Right lobe of liver (tissue), 4 donors: ENCODE data around the gene PRRG4.

Experiments used
- POLR2A ChIP-seq: fragments of 450-650 bp; IDR thresholded peaks from one replicate; pipeline ENCODE4 v1.6.1; 2017; ENCODE audit warnings: antibody characterized with exemption, mild to moderate bottlenecking
- TF ChIP-seq, protein P1 (sequence below), 4 donors: fragments of 200-600 bp in 3 of 4; fragments of 450-650 bp in 1 of 4; IDR thresholded peaks; one replicate each; pipeline versions ENCODE4 v1.5.1 to v1.8.0; 2016 to 2022; ENCODE audit warnings: antibody characterized with exemption in 4 of 4, mild to moderate bottlenecking in 2 of 4
- donor health status: DM: no; HTN: no; CAD: no.
- donor health status: DM: no; HTN: no; CAD: no.
- donor health status: DM: no; HTN: yes; CAD: no.

GRCh38 chr11:32786811-32787210 is 42.9 kb upstream of the PRRG4 start:
- TF ChIP-seq, protein P1, sequence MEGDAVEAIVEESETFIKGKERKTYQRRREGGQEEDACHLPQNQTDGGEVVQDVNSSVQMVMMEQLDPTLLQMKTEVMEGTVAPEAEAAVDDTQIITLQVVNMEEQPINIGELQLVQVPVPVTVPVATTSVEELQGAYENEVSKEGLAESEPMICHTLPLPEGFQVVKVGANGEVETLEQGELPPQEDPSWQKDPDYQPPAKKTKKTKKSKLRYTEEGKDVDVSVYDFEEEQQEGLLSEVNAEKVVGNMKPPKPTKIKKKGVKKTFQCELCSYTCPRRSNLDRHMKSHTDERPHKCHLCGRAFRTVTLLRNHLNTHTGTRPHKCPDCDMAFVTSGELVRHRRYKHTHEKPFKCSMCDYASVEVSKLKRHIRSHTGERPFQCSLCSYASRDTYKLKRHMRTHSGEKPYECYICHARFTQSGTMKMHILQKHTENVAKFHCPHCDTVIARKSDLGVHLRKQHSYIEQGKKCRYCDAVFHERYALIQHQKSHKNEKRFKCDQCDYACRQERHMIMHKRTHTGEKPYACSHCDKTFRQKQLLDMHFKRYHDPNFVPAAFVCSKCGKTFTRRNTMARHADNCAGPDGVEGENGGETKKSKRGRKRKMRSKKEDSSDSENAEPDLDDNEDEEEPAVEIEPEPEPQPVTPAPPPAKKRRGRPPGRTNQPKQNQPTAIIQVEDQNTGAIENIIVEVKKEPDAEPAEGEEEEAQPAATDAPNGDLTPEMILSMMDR (IDR thresholded peaks at IDR 0.05): no peak
- TF ChIP-seq POLR2A: no peak
